ENCODE data around the gene ZNF423.

ZNF423 gene

GRCh38 chr16:49463529-49463928 is 392.4 kb downstream of the ZNF423 start:
- no peak for TF ChIP-seq CTCF (IDR thresholded peaks at IDR 0.05; ENCODE audit: low read depth, low read length)
- DNase-seq (ENCODE audit: extremely low read depth, low read depth) = no peak

- no peak for TF ChIP-seq CTCF (IDR thresholded peaks at IDR 0.05; ENCODE audit: low read depth, low read length)
- DNase-seq (ENCODE audit: extremely low read depth, low read depth) = no peak
Measured at GRCh38 chr16:49462989-49463371, 392.9 kb downstream of the ZNF423 start.

GRCh38 chr16:49462362-49462988 is 393.4 kb downstream of the ZNF423 start:
- no peak for TF ChIP-seq CTCF (IDR thresholded peaks at IDR 0.05; ENCODE audit: low read depth, low read length)
- DNase-seq (ENCODE audit: extremely low read depth, low read depth) = no peak

- no peak for TF ChIP-seq CTCF (IDR thresholded peaks at IDR 0.05; ENCODE audit: low read depth, low read length)
- no peak for DNase-seq (ENCODE audit: extremely low read depth, low read depth)
Measured at GRCh38 chr16:49461517-49461951, 394.4 kb downstream of the ZNF423 start.

- no peak for TF ChIP-seq CTCF (IDR thresholded peaks at IDR 0.05; ENCODE audit: low read depth, low read length)
- no peak for DNase-seq (ENCODE audit: extremely low read depth, low read depth)
Measured at GRCh38 chr16:49460786-49461470, 395.0 kb downstream of the ZNF423 start.

- DNase-seq (ENCODE audit: extremely low read depth, low read depth) = no peak
- TF ChIP-seq CTCF (IDR thresholded peaks at IDR 0.05; ENCODE audit: low read depth, low read length) = no peak
Measured at GRCh38 chr16:49459953-49460735, 395.8 kb downstream of the ZNF423 start.

All from AG09319 (cell line).